Liver (tissue), 3 donors: ENCODE results near the gene MRPL41.

Source experiments
- EGR1 ChIP-seq, 2 donors: IDR thresholded peaks; 2 replicates each; pipeline ENCODE4 v1.6.1; 2016 to 2018; ENCODE audit warnings: antibody characterized with exemption in 2 of 2, low read depth in 2 of 2
- GABPA ChIP-seq, 2 donors: IDR thresholded peaks in 1 of 2; conservative IDR thresholded peaks in 1 of 2; 2 replicates each; pipeline ENCODE4 v1.6.1; 2016; ENCODE audit warnings: antibody characterized with exemption in 2 of 2, mild to moderate bottlenecking in 1 of 2, moderate library complexity in 1 of 2
- JUND ChIP-seq, 2 donors: IDR thresholded peaks; 2 replicates each; pipeline ENCODE4 v1.6.1; 2016; ENCODE audit warnings: antibody characterized with exemption in 2 of 2
- TF ChIP-seq, protein P1 (sequence below): fragments of 150-350 bp; IDR thresholded peaks from 2 replicates; pipeline ENCODE4 v1.5.1; 2017; ENCODE audit warnings: improper control_type of control experiment, low read depth, low read length; ENCODE audit not compliant: missing input control
- TF ChIP-seq, protein P2 (sequence below): IDR thresholded peaks from 2 replicates; pipeline ENCODE4 v1.6.1; 2016; ENCODE audit warnings: antibody characterized with exemption, mild to moderate bottlenecking
- donor health status: healthy.
- donor health status: healthy.

DNA sequence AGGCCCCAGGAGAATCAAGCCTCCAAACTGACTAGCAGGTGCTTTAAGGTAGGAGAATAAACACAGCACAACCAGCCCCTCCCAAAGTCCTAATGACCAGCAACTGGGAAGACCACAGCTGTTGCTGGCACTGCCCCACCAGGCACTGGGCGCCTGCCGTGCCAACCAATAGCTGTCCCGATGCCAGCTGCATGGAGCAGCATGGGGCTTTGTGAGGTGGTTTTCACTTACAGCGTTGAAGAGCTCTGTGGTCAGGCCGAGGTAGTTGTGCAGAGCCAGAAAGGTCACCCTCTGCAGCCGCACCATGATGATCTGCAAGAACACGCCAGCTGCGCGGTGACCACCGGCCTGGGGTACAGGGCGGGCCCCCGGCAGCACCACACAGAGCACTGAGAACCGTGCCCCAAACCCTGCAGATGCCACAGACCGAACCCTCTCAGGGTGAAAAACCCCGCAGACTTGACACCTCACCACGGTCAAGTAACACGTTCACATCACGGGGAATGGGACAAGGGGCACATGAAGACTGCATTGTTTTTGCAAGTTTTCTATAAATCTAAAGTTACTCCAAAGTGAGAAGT is 30.2 kb upstream of the MRPL41 start:
- TF ChIP-seq, protein P1, sequence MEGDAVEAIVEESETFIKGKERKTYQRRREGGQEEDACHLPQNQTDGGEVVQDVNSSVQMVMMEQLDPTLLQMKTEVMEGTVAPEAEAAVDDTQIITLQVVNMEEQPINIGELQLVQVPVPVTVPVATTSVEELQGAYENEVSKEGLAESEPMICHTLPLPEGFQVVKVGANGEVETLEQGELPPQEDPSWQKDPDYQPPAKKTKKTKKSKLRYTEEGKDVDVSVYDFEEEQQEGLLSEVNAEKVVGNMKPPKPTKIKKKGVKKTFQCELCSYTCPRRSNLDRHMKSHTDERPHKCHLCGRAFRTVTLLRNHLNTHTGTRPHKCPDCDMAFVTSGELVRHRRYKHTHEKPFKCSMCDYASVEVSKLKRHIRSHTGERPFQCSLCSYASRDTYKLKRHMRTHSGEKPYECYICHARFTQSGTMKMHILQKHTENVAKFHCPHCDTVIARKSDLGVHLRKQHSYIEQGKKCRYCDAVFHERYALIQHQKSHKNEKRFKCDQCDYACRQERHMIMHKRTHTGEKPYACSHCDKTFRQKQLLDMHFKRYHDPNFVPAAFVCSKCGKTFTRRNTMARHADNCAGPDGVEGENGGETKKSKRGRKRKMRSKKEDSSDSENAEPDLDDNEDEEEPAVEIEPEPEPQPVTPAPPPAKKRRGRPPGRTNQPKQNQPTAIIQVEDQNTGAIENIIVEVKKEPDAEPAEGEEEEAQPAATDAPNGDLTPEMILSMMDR: no peak
- TF ChIP-seq, protein P2, sequence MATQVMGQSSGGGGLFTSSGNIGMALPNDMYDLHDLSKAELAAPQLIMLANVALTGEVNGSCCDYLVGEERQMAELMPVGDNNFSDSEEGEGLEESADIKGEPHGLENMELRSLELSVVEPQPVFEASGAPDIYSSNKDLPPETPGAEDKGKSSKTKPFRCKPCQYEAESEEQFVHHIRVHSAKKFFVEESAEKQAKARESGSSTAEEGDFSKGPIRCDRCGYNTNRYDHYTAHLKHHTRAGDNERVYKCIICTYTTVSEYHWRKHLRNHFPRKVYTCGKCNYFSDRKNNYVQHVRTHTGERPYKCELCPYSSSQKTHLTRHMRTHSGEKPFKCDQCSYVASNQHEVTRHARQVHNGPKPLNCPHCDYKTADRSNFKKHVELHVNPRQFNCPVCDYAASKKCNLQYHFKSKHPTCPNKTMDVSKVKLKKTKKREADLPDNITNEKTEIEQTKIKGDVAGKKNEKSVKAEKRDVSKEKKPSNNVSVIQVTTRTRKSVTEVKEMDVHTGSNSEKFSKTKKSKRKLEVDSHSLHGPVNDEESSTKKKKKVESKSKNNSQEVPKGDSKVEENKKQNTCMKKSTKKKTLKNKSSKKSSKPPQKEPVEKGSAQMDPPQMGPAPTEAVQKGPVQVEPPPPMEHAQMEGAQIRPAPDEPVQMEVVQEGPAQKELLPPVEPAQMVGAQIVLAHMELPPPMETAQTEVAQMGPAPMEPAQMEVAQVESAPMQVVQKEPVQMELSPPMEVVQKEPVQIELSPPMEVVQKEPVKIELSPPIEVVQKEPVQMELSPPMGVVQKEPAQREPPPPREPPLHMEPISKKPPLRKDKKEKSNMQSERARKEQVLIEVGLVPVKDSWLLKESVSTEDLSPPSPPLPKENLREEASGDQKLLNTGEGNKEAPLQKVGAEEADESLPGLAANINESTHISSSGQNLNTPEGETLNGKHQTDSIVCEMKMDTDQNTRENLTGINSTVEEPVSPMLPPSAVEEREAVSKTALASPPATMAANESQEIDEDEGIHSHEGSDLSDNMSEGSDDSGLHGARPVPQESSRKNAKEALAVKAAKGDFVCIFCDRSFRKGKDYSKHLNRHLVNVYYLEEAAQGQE: no peak
- TF ChIP-seq JUND (IDR thresholded peaks at IDR 0.05) (no peak), GABPA (IDR thresholded peaks at IDR 0.05 in 1 of 2, conservative IDR thresholded peaks at IDR 0.05 in 1 of 2) (no peak), EGR1 (IDR thresholded peaks at IDR 0.05; ENCODE audit: low read depth in 2 of 2) (no peak)
